Fibroblast of skin of scalp (primary cell): ENCODE measurements around the gene DNAJB11. TPM values are rescaled to one million over a fixed set of nuclear protein-coding genes. Genes with fewer than 3 reads are reported as not detected.
A peak's percentile ranks its signal among the peaks of the same experiment; 100 is the strongest.
"Not testable (repeated sequence)": the region's sequence is repeated elsewhere in the genome, so short reads cannot be mapped to it uniquely, and the experiment has no call there.

Source experiments
- DNase-seq: peaks from one replicate; pipeline ENCODE4 v3.0.0-alpha.2; 2013
- polyA plus RNA-seq, 2 experiments: library from polyadenylated mRNA; unstranded; fragments of 120-200 nt; gene quantifications; one replicate each; pipeline ENCODE4 v1.2.1, GENCODE V29; 2013; ENCODE audit not compliant: insufficient read length in 2 of 2

The DNAJB11 gene
- 106 TPM for polyA plus RNA-seq (2013, experiment 1 of 2; ENCODE audit: insufficient read length)
- 98.7 TPM for polyA plus RNA-seq (2013, experiment 2 of 2; ENCODE audit: insufficient read length)

GRCh38 chr3:186570096-186570940, at the start of gene DNAJB11:
DNAJB11 (plus strand) TSS chr3:186570720; CDS start chr3:186570898, 178 bp downstream.
- DNase-seq, result peak; percentile 100

DNA sequence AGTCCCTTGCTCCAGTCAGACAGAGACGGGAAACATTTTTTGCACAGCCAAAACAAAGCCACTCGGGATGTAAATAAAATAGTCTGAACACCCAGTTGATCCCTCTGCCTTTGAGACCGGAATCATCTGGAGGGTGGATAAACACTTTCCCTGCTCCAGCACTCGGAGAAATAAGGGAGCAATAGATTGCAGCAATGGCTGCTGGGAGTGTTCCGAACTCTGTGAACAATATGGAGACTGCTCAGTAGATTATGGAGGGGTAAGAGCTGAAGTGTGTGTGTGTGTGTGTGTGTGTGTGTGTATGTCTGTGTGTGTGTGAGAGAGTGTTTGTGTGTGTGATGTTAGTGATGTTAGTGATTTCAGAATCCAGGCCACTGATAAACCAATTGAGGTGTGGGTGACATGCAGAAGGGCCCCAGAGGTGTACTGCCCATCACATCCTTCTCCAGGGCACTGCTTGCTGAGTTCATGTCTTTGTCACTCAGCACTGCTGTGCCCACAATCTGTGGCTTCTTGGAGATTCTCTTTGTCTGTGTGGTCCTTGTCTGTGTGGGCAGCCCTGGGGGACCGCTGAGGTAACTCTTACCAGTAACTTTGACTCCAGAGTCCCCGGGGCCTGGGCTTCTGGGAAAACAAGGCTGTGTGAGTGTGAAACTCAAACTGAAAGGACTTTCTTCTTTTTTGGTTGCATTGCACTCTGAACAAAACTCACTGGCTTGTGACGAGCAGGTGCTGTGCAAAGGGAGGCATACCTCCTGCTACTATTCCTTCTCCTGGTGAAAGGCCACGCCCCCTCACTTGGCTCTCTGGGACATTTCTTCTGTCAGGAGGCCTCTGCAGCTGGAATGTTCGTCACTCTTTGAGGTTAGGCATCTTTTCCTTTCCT, 49.3 kb upstream of the DNAJB11 start:
- no peak for DNase-seq

DNA sequence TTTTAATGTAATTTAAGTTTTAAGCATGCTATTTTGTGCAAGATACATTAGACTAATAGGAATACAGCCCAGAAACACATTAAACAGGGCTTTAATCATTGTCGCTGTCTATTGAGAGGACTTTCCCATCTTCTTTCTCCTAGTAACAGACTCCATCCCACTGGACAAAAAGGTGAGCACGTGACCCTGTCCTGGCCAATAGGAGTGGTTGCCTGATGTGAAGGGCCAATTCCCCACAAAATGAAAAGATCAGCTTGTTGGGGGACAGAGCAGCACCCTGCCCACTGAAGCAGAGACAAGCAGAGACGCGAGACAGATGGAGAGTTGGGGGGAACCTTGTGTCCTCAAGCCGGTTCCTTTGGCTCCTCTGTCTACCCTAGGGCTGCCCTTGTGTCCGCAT, 47.5 kb upstream of the DNAJB11 start:
- no peak for DNase-seq

- DNase-seq, result no peak
These were observed 47.1 kb upstream of the DNAJB11 start for GRCh38 chr3:186523434-186523833.

- DNase-seq, result no peak
These were observed 45.9 kb upstream of the DNAJB11 start for GRCh38 chr3:186524616-186525015.

DNA sequence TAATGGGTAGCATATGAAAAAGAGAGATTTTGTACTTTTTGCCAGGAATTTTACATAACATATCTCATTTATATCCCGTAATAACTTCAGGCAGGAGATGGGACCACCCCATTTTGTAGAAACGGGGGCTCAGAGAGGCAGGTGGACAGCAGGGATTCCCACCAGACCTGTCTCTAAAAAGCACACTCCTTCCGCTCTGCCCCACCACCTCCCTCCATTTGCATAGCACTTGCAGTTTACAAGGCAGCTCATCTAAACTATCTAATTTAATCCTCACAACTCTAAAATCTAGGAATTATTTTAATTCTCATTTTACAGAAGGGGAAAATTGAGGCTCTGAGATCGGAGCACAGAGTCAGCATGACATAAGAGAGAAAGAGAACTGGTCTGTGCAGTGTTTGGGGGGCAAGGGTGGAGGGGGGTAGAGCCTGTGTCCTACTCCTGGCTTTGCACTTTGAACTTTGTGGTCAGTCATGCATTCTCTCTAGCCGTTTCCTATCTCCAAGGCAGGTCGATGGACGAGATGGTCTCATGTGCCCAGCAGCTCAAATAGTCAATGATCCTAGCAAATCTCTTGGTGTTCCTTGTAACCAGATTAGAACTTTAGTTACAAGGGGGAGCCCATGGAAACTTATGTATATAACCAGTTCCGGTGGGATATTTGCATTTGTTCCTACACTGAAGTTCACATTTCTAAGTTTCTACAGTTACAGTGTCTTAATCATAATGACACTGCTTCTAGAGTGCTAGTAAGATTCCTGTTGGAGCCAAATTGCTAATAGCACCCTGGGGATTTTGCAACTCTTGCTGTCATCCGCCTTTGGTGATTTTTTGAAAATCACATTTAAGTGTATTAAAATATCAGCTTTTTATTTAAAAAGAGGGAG, 44.9 kb upstream of the DNAJB11 start:
- no peak for DNase-seq

- no peak for DNase-seq
These were observed 44.3 kb upstream of the DNAJB11 start for GRCh38 chr3:186526256-186526606.

GRCh38 chr3:186529201-186529999, 41.1 kb upstream of the DNAJB11 start:
- no peak for DNase-seq

GRCh38 chr3:186530415-186530814, 40.1 kb upstream of the DNAJB11 start:
- DNase-seq, result no peak

DNA sequence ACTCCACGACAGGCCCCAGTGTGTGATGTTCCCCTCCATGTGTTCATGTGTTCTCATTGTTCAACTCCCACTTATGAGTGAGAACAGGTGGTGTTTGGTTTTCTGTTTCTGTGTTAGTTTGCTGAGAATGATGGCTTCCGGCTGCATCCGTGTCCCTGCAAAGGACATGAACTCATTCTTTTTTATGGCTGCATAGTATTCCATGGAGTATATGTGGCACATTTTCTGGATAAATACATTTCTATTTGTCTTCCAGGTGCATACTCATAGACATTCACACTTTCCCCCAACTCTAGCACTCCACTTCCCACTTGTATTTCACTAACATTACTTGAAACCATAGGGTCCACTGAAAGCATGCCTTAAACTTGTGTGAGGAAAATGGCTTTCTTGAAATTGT, 38.8 kb upstream of the DNAJB11 start:
- not testable (repeated sequence) for DNase-seq

- no peak for DNase-seq
These were observed 37.9 kb upstream of the DNAJB11 start for GRCh38 chr3:186532598-186533072.

DNA sequence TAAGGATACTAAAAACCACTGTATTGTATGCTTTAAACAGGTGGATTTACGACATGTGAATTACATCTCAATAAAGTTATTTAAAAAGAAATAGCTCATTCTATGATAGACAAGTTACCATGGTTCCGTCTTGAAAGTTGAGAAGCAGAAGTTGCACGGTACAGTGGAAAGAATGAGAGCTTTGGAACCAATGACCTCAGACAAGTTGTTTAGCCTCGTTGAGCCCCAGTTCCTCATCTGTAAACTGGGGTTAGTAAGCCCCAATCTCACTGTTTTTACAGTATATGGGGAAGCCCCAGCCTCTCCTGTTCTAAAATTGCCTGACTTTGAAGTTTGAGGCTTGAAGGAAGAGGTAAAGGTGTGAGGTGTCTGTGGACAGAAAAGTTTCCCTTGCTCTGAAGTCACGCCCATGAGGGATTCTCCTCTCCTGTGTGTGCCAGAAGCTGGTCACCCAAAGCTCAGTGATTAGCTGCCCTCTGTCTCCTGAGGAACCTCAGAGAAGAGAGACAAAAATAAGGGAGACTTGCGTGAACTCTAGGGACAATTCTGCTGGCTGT, 36.3 kb upstream of the DNAJB11 start:
- no peak for DNase-seq

- DNase-seq, result no peak
These were observed 33.4 kb upstream of the DNAJB11 start for GRCh38 chr3:186536883-186537844.

DNA sequence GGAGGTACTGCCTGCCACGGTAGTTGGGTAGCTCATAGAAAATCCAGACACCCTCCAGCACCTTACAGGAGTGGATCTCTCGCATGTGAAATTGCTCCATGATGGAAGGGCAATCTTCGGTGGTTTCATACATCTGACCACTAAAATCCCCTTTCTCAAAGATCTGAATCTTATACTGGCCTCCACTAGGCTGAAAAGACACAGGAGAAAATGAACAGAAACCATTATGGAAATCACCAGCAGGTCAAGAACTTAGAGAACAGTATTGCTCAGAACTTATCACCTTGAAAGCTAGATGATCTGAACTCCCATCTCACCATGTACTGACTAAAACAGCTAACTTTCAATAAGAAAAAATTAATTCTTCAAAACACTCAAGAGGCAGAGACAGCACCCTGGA, 31.7 kb upstream of the DNAJB11 start:
- no peak for DNase-seq

- DNase-seq, result peak; percentile 67
These were observed 30.2 kb upstream of the DNAJB11 start for GRCh38 chr3:186540221-186540834.

DNA sequence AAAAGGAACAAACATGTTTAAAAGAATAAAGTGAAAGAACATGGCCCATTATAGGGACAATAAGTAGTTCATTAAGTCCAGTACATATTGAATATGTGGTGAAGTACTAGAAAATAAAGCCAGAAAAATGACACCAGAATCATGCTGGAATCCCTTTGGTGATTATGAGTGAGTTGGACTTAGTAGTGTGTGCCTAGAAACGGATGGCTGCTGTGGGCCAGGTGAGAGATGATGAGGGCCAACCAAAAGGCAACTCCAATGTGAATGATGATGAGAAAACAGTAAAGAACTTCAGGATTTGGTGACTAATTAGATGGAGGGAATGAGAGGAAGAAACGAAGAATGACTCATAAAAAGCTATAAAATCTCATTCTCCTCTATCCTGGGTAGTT, 29.7 kb upstream of the DNAJB11 start:
- no peak for DNase-seq

- no peak for DNase-seq
These were observed 26.2 kb upstream of the DNAJB11 start, which contains the start of gene CRYGS for GRCh38 chr3:186544281-186544680. CRYGS (minus strand) TSS chr3:186544380; CDS start chr3:186544326, 54 bp downstream.

DNA sequence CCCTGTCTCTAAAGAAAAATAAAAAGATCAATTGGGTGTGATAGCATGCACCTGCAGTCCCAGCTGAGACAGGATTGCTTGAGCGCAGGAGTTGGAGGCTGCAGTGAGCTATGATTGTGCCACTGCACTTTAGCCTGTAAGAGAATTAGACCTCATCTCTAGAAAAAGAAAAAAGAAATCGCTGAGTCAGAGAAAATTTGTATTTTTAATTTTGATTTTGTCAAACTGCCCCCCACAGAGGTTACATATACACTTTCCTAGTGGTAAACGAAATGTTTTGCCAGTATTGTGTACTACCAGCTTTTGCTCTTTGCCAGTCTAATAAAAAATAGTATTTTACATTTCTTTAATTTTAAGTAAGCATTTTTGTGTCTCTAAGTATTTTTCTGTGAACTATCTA, 21.0 kb upstream of the DNAJB11 start:
- no peak for DNase-seq

- no peak for DNase-seq
These were observed 19.1 kb upstream of the DNAJB11 start for GRCh38 chr3:186551387-186551786.
